ENCODE results near the gene RPL9. TPM values are rescaled to one million over a fixed set of nuclear protein-coding genes. Genes with fewer than 3 reads are reported as not detected.

The RPL9 gene
- total and polyA plus RNA-seq, 2 of the 13 experiments (the other 11 are each of a cell fraction or from before 2014, with no cell fraction given) = 993 to 2,148 TPM

DNA sequence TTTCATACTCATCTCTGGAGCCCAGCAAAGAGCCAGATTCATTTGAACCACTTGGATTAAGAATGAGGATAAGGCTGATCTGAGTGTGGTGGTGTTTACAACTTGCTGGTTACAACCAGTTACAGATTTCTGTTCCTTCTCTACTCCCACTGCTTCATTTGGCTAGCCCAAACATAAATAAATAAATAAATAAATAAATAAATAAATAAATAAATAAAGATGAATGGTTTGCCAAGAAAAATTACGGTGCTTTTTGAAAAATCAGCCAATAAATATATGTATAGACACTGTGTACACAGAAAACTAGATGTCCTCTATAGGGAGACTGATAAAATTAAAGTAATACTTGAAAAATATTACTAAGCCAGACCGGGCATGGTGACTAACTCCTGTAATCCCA is 17.1 kb downstream of the RPL9 start:
- Histone ChIP-seq H3K36me3 (replicated peaks in 1 of 2; ENCODE audit: control insufficient read depth in 1 of 2, insufficient read depth in 2 of 2, low read length in 2 of 2) (peaks cover 13 to 48% of the 10 kb centered on the region in 2 experiments; a peak in 4 of 5 replicates), H3K9ac (ENCODE audit: insufficient read depth, low read depth, low read length) (no peak overlapping the region), H2AFZ (ENCODE audit: low read length) (no peak overlapping the region), H4K20me1 (ENCODE audit: insufficient read depth, low read length) (no peaks in the 10 kb centered on the region), H3K79me2 (ENCODE audit: insufficient read depth, low read length) (no peaks in the 10 kb centered on the region), H3K27ac (ENCODE audit: extremely low read length, insufficient read depth, low read length) (no peak overlapping the region), H3K4me1 (ENCODE audit: insufficient read depth, low read length) (no peaks in the 10 kb centered on the region), H3K4me3 (replicated peaks in 1 of 3; ENCODE audit: insufficient read depth in 1 of 3, low read depth in 2 of 3, low read length in 3 of 3) (no peak overlapping the region), H3K27me3 (ENCODE audit: control insufficient read depth in 1 of 2, insufficient read depth in 2 of 2, low read length in 2 of 2) (no peaks in the 10 kb centered on the region), H3K4me2 (ENCODE audit: low read depth, low read length) (no peak overlapping the region), H3K9me3 (ENCODE audit: low read length) (no peaks in the 10 kb centered on the region)
- TF ChIP-seq ZNF496 (CRISPR knock-in tag; IDR thresholded peaks at IDR 0.05; ENCODE audit: insufficient replicate concordance) = no peak
- no peak for TF ChIP-seq NFYC (CRISPR knock-in tag; IDR thresholded peaks at IDR 0.05)
- TF ChIP-seq, protein P1, sequence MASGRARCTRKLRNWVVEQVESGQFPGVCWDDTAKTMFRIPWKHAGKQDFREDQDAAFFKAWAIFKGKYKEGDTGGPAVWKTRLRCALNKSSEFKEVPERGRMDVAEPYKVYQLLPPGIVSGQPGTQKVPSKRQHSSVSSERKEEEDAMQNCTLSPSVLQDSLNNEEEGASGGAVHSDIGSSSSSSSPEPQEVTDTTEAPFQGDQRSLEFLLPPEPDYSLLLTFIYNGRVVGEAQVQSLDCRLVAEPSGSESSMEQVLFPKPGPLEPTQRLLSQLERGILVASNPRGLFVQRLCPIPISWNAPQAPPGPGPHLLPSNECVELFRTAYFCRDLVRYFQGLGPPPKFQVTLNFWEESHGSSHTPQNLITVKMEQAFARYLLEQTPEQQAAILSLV (CRISPR knock-in tag; IDR thresholded peaks at IDR 0.05; ENCODE audit: borderline replicate concordance) = no peak
- TF ChIP-seq ZNF776 (CRISPR knock-in tag; IDR thresholded peaks at IDR 0.05) = no peak
- no TSS peak for BruUV-seq (replicated peaks)
- DNase-seq (ENCODE audit: low spot score) (no peak), FAIRE-seq (no peak), ATAC-seq (no peak)
- in situ Hi-C loops (cut with HindIII; ENCODE audit: extremely low pct_ligation_motif_present, low pct_unique_long_range_greater_than_20kb) (no loop called here), intact Hi-C loops (cut with micrococcal nuclease; ENCODE audit: unreplicated experiment) (no loop called here)
- ChIA-PET CTCF (ENCODE audit: low intra/inter-chr PET ratio, low total read pairs) (no interaction called here), POLR2A (no interaction called here)
- WGBS (ENCODE audit: low lambda C conversion rate) = over 99% methylated on average over 2 of the region's 2 CpGs

GRCh38 chr4:39435659-39436563 is 22.8 kb downstream of the RPL9 start:
- H3K79me2 ChIP-seq (ENCODE audit: insufficient read depth, low read length) = peaks cover 34% of the 10 kb centered on the region
- FAIRE-seq (peak; percentile 87), ATAC-seq (peak; percentile 71), DNase-seq (ENCODE audit: low spot score) (no peak)
- no peak overlapping the region for H3K9ac ChIP-seq (ENCODE audit: insufficient read depth, low read depth, low read length)
- H4K20me1 ChIP-seq (ENCODE audit: insufficient read depth, low read length) = no peaks in the 10 kb centered on the region
- H3K36me3 ChIP-seq (replicated peaks in 1 of 2; ENCODE audit: control insufficient read depth in 1 of 2, insufficient read depth in 2 of 2, low read length in 2 of 2) = peaks cover 13 to 62% of the 10 kb centered on the region in 2 experiments
- H3K27ac ChIP-seq (ENCODE audit: extremely low read length, insufficient read depth, low read length) = no peak overlapping the region
- H2AFZ ChIP-seq (ENCODE audit: low read length) = no peak overlapping the region
- no peaks in the 10 kb centered on the region for H3K27me3 ChIP-seq (ENCODE audit: control insufficient read depth in 1 of 2, insufficient read depth in 2 of 2, low read length in 2 of 2)
- ChIA-PET POLR2A (interaction anchor here (1.0 to 1.2 kb wide), 2 partner anchors 29 to 52 kb away, joined by 3 to 4 read pairs; partner anchors contain the start of gene KLB), CTCF (ENCODE audit: low intra/inter-chr PET ratio, low total read pairs) (no interaction called here)
- intact Hi-C loops (cut with micrococcal nuclease; ENCODE audit: unreplicated experiment) (no loop called here), in situ Hi-C loops (cut with HindIII; ENCODE audit: extremely low pct_ligation_motif_present, low pct_unique_long_range_greater_than_20kb) (no loop called here)
- no peaks in the 10 kb centered on the region for H3K9me3 ChIP-seq (ENCODE audit: low read length)
- peaks cover 18% of the 10 kb centered on the region for H3K4me1 ChIP-seq (ENCODE audit: insufficient read depth, low read length)
- no TSS peak for BruUV-seq (replicated peaks)
- H3K4me2 ChIP-seq (ENCODE audit: low read depth, low read length) = no peak overlapping the region
- H3K4me3 ChIP-seq (replicated peaks in 1 of 3; ENCODE audit: insufficient read depth in 1 of 3, low read depth in 2 of 3, low read length in 3 of 3) = no peak overlapping the region
- WGBS (ENCODE audit: low lambda C conversion rate) = 92% methylated on average over 7 of the region's 7 CpGs
- TF ChIP-seq RAD21 (CRISPR knock-in tag; IDR thresholded peaks at IDR 0.05) (peak; percentile 57), SATB2 (CRISPR knock-in tag; IDR thresholded peaks at IDR 0.05) (no peak), SMC3 (IDR thresholded peaks at IDR 0.05; ENCODE audit: low read length) (peak; percentile 35; the same call in 1 of the 2 replicates), PATZ1 (CRISPR knock-in tag; IDR thresholded peaks at IDR 0.05) (peak; percentile 81), STAG1 (CRISPR knock-in tag; IDR thresholded peaks at IDR 0.05) (peak; percentile 70), SMAD9 (CRISPR knock-in tag; IDR thresholded peaks at IDR 0.05) (no peak), RFX3 (CRISPR knock-in tag; IDR thresholded peaks at IDR 0.05) (no peak), ARNT (IDR thresholded peaks at IDR 0.05) (no peak), CTCF (CRISPR knock-in tag; IDR thresholded peaks at IDR 0.05) (peak; percentile 70), IRX3 (CRISPR knock-in tag; IDR thresholded peaks at IDR 0.05; ENCODE audit: borderline replicate concordance, low read depth) (no peak)

Data from HepG2 (cell line).